ENCODE measurements around the gene E2F8.
"Not testable (repeated sequence)": the region's sequence is repeated elsewhere in the genome, so short reads cannot be mapped to it uniquely, and the experiment has no call there.

The E2F8 gene

GRCh38 chr11:19263333-19263732 lies 22.6 kb upstream of the E2F8 start:
- TF ChIP-seq CTCF (IDR thresholded peaks at IDR 0.05; ENCODE audit: low read depth, low read length), result no peak

GRCh38 chr11:19259487-19260345 lies 19.0 kb upstream of the E2F8 start:
- DNase-seq (ENCODE audit: extremely low read depth, low read depth), result peak; percentile 19
- TF ChIP-seq CTCF (IDR thresholded peaks at IDR 0.05; ENCODE audit: low read depth, low read length), result peak; percentile 98

More at GRCh38 chr11:19263333-19263732, 22.6 kb upstream of the E2F8 start:
- no peak for DNase-seq (ENCODE audit: extremely low read depth, low read depth)

GRCh38 chr11:19258641-19259230 lies 18.0 kb upstream of the E2F8 start:
- no peak for DNase-seq (ENCODE audit: extremely low read depth, low read depth)
- no peak for TF ChIP-seq CTCF (IDR thresholded peaks at IDR 0.05; ENCODE audit: low read depth, low read length)

GRCh38 chr11:19254441-19254840 lies 13.7 kb upstream of the E2F8 start:
- not testable (repeated sequence) for DNase-seq (ENCODE audit: extremely low read depth, low read depth)

- DNase-seq (ENCODE audit: extremely low read depth, low read depth), result no peak
- no peak for TF ChIP-seq CTCF (IDR thresholded peaks at IDR 0.05; ENCODE audit: low read depth, low read length)
Observed at GRCh38 chr11:19253817-19254216, 13.1 kb upstream of the E2F8 start.

GRCh38 chr11:19253153-19253745 lies 12.5 kb upstream of the E2F8 start:
- no peak for TF ChIP-seq CTCF (IDR thresholded peaks at IDR 0.05; ENCODE audit: low read depth, low read length)
- DNase-seq (ENCODE audit: extremely low read depth, low read depth), result no peak

- no peak for DNase-seq (ENCODE audit: extremely low read depth, low read depth)
- no peak for TF ChIP-seq CTCF (IDR thresholded peaks at IDR 0.05; ENCODE audit: low read depth, low read length)
Observed at GRCh38 chr11:19252394-19253152, 11.8 kb upstream of the E2F8 start.
